SK-N-MC (cell line): Measurements from ENCODE around the gene CFAP20.

Experiments
- DNase-seq: peaks from one replicate; pipeline ENCODE4 v3.0.0-alpha.2; 2011; ENCODE audit warnings: low read depth, low spot score
- H3K27ac ChIP-seq: fragments of 200-600 bp; sonication (generic); 2 replicates; pipeline ENCODE4 v1.5.1; 2016; ENCODE audit warnings: mixed run types
- H3K36me3 ChIP-seq: fragments of 200-600 bp; sonication (generic); 2 replicates; pipeline ENCODE4 v1.6.1; 2017; ENCODE audit warnings: antibody characterized with exemption, low read length, mixed read lengths; ENCODE audit not compliant: insufficient read depth
- H3K4me3 ChIP-seq: fragments of 200-600 bp; sonication (generic); 2 replicates; pipeline ENCODE4 v1.5.1; 2016
- H3K9ac ChIP-seq: fragments of 200-600 bp; sonication (generic); 2 replicates; pipeline ENCODE4 v1.8.0; 2017; ENCODE audit warnings: mixed run types, mixed read lengths; ENCODE audit not compliant: insufficient read length
- H3K9me3 ChIP-seq: fragments of 200-600 bp; sonication (generic); 2 replicates; pipeline ENCODE4 v1.6.1; 2017; ENCODE audit warnings: low read depth, mild to moderate bottlenecking, antibody characterized with exemption, low read length, moderate library complexity, mixed read lengths
- EZH2 ChIP-seq: fragments of 200-600 bp; sonication (generic); IDR thresholded peaks from one replicate; pipeline ENCODE4 v1.6.1; 2017; ENCODE audit warnings: antibody characterized with exemption
- FOXP2 ChIP-seq: optimal IDR thresholded peaks from 2 replicates; pipeline ENCODE3; 2011; ENCODE audit warnings: mild to moderate bottlenecking, moderate library complexity; ENCODE audit not compliant: insufficient read depth; ENCODE audit errors: extremely low read length, control extremely low read depth
- POLR2AphosphoS5 ChIP-seq: IDR thresholded peaks from 2 replicates; pipeline ENCODE4 v1.6.1; 2012; ENCODE audit warnings: mild to moderate bottlenecking, low read depth, low read length, borderline replicate concordance

The CFAP20 gene

GRCh38 chr16:58070585-58070984 lies 58.6 kb downstream of the CFAP20 start:
- Histone ChIP-seq H3K9ac (no peak overlapping the region), H3K9me3 (no peaks in the 10 kb centered on the region), H3K36me3 (no peaks in the 10 kb centered on the region), H3K4me3 (no peak overlapping the region), H3K27ac (no peak overlapping the region)
- DNase-seq = no peak
- TF ChIP-seq POLR2AphosphoS5 (no peak), EZH2 (no peak), FOXP2 (no peak)
